NB4 (cell line): ENCODE measurements around the gene DAZAP1.

Experiments
- POLR2A ChIP-seq: IDR thresholded peaks from 2 replicates; pipeline ENCODE4 v1.6.1; 2011; ENCODE audit warnings: mild to moderate bottlenecking; ENCODE audit not compliant: insufficient read length; ENCODE audit errors: extremely low read depth
- TF ChIP-seq, protein P1 (sequence below): IDR thresholded peaks from one replicate; pipeline ENCODE4 v1.5.1; 2012; ENCODE audit warnings: low read depth, low read length
- TF ChIP-seq, protein P2 (sequence below): IDR thresholded peaks from 2 replicates; pipeline ENCODE4 v1.6.1; 2011; ENCODE audit warnings: low read depth, low read length

DNA sequence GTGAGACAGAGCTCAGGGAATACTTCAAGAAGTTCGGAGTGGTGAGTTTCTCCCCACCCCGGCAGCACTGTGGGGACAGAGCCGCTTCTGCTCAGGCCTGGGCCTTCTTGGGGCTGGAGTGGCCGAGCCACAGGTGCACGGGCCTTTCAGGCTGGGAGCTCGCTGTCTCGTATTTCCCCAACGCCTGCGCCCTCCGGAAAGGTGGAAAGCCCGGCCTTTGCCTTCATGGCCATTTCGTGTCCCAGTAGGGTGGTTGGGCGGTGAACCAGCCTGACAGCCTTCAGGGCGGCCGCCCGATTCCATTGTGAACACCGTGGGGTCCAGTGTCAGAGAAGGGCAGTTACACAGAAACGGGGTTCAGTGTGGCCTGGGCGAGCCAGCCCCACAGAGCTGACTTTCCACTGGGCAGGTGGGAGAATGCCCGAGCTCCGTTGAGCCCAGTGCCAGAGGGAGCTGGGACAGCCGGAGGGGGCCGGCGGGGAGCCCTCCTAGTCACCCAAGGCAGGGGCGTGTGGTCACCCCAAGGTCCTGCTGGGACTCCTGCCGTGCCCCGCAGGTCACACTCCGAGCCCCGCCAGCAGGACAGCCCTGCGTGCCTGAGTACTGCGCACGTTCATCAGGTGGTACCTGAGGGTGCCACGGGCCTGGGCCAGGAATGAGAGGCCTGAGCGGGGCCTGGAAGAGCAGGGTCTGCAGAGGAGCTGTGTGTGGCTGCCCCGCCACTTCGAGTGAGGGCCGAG lies 14.0 kb downstream of the DAZAP1 start:
- TF ChIP-seq, protein P1, sequence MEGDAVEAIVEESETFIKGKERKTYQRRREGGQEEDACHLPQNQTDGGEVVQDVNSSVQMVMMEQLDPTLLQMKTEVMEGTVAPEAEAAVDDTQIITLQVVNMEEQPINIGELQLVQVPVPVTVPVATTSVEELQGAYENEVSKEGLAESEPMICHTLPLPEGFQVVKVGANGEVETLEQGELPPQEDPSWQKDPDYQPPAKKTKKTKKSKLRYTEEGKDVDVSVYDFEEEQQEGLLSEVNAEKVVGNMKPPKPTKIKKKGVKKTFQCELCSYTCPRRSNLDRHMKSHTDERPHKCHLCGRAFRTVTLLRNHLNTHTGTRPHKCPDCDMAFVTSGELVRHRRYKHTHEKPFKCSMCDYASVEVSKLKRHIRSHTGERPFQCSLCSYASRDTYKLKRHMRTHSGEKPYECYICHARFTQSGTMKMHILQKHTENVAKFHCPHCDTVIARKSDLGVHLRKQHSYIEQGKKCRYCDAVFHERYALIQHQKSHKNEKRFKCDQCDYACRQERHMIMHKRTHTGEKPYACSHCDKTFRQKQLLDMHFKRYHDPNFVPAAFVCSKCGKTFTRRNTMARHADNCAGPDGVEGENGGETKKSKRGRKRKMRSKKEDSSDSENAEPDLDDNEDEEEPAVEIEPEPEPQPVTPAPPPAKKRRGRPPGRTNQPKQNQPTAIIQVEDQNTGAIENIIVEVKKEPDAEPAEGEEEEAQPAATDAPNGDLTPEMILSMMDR: no peak
- no peak for TF ChIP-seq POLR2A
- TF ChIP-seq, protein P2, sequence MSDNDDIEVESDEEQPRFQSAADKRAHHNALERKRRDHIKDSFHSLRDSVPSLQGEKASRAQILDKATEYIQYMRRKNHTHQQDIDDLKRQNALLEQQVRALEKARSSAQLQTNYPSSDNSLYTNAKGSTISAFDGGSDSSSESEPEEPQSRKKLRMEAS: no peak
